Measurements from ENCODE around the gene PHPT1.

Gene PHPT1

GRCh38 chr9:136886610-136887597 lies 37.7 kb downstream of the PHPT1 start:
- no peak for DNase-seq (ENCODE audit: low read depth)

GRCh38 chr9:136888454-136888853 lies 39.2 kb downstream of the PHPT1 start:
- no peak for DNase-seq (ENCODE audit: low read depth)

- DNase-seq (ENCODE audit: low read depth): no peak
Measured at GRCh38 chr9:136889858-136890257, 40.6 kb downstream of the PHPT1 start.

GRCh38 chr9:136890661-136891060 lies 41.5 kb downstream of the PHPT1 start:
- no peak for DNase-seq (ENCODE audit: low read depth)

- no peak for DNase-seq (ENCODE audit: low read depth)
Measured at GRCh38 chr9:136896027-136896426, 46.8 kb downstream of the PHPT1 start.

- DNase-seq (ENCODE audit: low read depth): no peak
Measured at GRCh38 chr9:136898483-136899100, 49.4 kb downstream of the PHPT1 start.

- no peak for DNase-seq (ENCODE audit: low read depth)
Measured at GRCh38 chr9:136899196-136899595, 50.0 kb downstream of the PHPT1 start.

- DNase-seq (ENCODE audit: low read depth): no peak
Measured at GRCh38 chr9:136900556-136900955, 51.3 kb downstream of the PHPT1 start.

Measured in stimulated activated CD8-positive, alpha-beta memory T cell treated with anti-CD3 and anti-CD28 coated beads, Interleukin-7, amount 100 ng/mL, for 24 hours (primary cell).